OCI-LY3 (cell line): ENCODE data around the gene ETV1.

Experiments used
- EZH2phosphoT487 ChIP-seq: fragments of 200-600 bp; shearing (Covaris generic); IDR thresholded peaks from 2 replicates; pipeline ENCODE4 v1.6.1; 2018; ENCODE audit warnings: antibody characterized with exemption, mixed run types, low read depth
- TF ChIP-seq, protein P1 (sequence below): fragments of 200-600, 300-600 bp; sonication (generic); IDR thresholded peaks from 2 replicates; pipeline ENCODE4 v1.5.1; 2014; ENCODE audit warnings: antibody characterized with exemption, low read length, low read depth

DNA sequence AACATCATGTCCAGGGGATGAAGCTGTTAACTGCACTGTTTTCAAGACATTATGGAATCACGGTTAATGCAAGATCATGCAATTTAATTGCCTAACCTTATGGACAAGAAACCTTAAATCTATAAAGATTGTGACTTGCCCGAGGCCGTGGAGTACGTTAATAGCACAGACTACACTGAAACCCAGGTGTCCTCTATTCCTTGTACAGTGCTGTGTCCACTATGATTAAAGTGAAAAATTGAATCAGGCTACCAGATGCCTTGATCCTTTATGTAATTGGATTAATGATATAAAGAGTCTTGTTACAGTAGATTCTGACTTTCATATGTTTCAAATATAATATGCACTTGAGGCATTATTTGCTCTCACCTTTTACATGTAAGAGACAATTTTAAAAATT is 33.9 kb upstream of the ETV1 start:
- TF ChIP-seq, protein P1, sequence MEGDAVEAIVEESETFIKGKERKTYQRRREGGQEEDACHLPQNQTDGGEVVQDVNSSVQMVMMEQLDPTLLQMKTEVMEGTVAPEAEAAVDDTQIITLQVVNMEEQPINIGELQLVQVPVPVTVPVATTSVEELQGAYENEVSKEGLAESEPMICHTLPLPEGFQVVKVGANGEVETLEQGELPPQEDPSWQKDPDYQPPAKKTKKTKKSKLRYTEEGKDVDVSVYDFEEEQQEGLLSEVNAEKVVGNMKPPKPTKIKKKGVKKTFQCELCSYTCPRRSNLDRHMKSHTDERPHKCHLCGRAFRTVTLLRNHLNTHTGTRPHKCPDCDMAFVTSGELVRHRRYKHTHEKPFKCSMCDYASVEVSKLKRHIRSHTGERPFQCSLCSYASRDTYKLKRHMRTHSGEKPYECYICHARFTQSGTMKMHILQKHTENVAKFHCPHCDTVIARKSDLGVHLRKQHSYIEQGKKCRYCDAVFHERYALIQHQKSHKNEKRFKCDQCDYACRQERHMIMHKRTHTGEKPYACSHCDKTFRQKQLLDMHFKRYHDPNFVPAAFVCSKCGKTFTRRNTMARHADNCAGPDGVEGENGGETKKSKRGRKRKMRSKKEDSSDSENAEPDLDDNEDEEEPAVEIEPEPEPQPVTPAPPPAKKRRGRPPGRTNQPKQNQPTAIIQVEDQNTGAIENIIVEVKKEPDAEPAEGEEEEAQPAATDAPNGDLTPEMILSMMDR = no peak
- TF ChIP-seq EZH2phosphoT487 = no peak
